Breast epithelium (tissue), 4 donors: ENCODE results near the gene TBC1D26. TPM values are rescaled to one million over a fixed set of nuclear protein-coding genes. Genes with fewer than 3 reads are reported as not detected.
"Not testable (repeated sequence)": the region's sequence is repeated elsewhere in the genome, so short reads cannot be mapped to it uniquely, and the experiment has no call there.

ENCODE experiments used
- DNase-seq, 2 donors: peaks; one replicate each; pipeline ENCODE4 v3.0.0-alpha.2; 2019; ENCODE audit warnings: low spot score in 2 of 2
- H3K27ac ChIP-seq, 2 donors: fragments of 200-600 bp; sonication (generic) in 1 of 2; one replicate each; pipeline ENCODE4 v1.5.1; 2016 to 2019; ENCODE audit warnings: mild to moderate bottlenecking in 1 of 2
- H3K27me3 ChIP-seq, 2 donors: fragments of 200-600 bp; sonication (generic) in 1 of 2; one replicate each; pipeline versions ENCODE4 v1.5.1 to v1.6.0; 2017 to 2019; ENCODE audit warnings: control low read depth in 1 of 2, mild to moderate bottlenecking in 1 of 2
- H3K36me3 ChIP-seq: fragments of 200-600 bp; one replicate; pipeline ENCODE4 v1.5.1; 2019
- H3K4me1 ChIP-seq, 2 donors: fragments of 200-600 bp; sonication (generic); one replicate each; pipeline ENCODE4 v1.5.1; 2016 to 2019; ENCODE audit warnings: control low read depth in 1 of 2
- H3K4me3 ChIP-seq, 3 donors: fragments of 200-600 bp; sonication (generic); 1 replicate in 2 of 3; 2 replicates in 1 of 3; pipeline ENCODE4 v1.5.1; 2016 to 2019; ENCODE audit warnings: mild to moderate bottlenecking in 3 of 3, moderate library complexity in 2 of 3
- H3K9me3 ChIP-seq, 2 donors: fragments of 200-600 bp; sonication (generic) in 1 of 2; one replicate each; pipeline ENCODE4 v1.5.1; 2016 to 2019; ENCODE audit warnings: control low read depth in 1 of 2
- CTCF ChIP-seq, 3 donors: fragments of 450-650 bp; IDR thresholded peaks; one replicate each; pipeline ENCODE4 v1.5.1; 2016 to 2017; ENCODE audit warnings: antibody characterized with exemption in 3 of 3, mild to moderate bottlenecking in 3 of 3, moderate library complexity in 3 of 3
- POLR2A ChIP-seq: fragments of 450-650 bp; IDR thresholded peaks from one replicate; pipeline ENCODE4 v1.6.1; 2016; ENCODE audit warnings: antibody characterized with exemption, mild to moderate bottlenecking, moderate library complexity
- POLR2AphosphoS5 ChIP-seq, 3 donors: sonication (generic); formaldehyde crosslinking; IDR thresholded peaks; one replicate each; pipeline ENCODE4 v1.6.1; 2017; ENCODE audit warnings: antibody characterized with exemption in 3 of 3
- intact Hi-C: fragments of 100-400 bp; cut with DNase I; formaldehyde crosslinking; loops from one replicate; pipeline ENCODE4 v1.15.1; 2023; ENCODE audit warnings: low total_unique reads
- total RNA-seq, 3 donors: library from RNA; depleted of rRNA; stranded (reverse); fragments of >200 nt; gene quantifications; one replicate each; pipeline ENCODE4 v1.1.0, GENCODE V29; 2016

The TBC1D26 gene
- total RNA-seq, 3 donors from 2014 or later: 0.33 to 0.44 TPM; not detected in 1

DNA sequence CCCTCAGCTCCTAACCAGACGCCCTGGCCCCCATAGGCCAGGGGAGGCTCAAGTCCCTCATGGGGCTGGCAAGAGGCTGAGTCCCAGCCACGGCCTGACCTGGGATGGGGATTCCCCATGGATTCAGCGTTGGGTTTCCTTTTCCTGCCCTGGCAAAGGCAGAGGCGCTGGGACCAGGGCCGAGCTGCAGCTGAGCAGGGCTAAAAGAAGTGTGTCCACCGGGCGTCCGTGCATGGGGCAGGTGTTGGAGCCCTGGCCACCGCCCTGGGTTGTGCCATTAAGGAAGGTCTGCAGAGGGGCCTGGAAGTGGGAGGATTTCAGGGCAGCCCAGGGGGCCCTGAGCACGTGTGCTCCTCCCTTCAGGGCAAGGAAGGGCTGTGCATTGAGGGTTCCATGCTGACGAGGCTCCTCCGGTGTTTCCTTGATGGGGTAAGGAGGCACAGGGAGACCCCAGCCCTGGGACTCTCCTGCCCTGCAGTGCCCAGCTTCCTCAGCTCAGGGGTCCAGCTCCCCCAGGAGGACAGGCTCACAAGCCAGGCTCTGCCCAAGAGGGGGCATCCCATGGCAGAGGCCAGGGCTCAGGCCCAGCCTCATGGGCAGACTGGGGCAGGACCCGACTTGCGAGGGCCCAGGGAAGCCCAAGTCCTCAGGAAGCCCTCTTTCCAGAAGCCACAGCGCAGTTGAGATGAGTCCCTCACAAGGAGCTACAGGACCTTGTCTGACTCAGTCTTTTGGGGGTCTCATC, 10.1 kb downstream of the TBC1D26 start:
- no peak for DNase-seq
- TF ChIP-seq POLR2A: no peak
- TF ChIP-seq POLR2AphosphoS5 (IDR thresholded peaks at IDR 0.05): no peak
- no peak for TF ChIP-seq CTCF (IDR thresholded peaks at IDR 0.05)
- Histone ChIP-seq H3K27me3 (no peaks in the 10 kb centered on the region), H3K27ac (no peak overlapping the region), H3K4me1 (no peaks in the 10 kb centered on the region), H3K4me3 (no peak overlapping the region), H3K9me3 (no peaks in the 10 kb centered on the region), H3K36me3 (no peaks in the 10 kb centered on the region)
- intact Hi-C loops: no loop called here

DNA sequence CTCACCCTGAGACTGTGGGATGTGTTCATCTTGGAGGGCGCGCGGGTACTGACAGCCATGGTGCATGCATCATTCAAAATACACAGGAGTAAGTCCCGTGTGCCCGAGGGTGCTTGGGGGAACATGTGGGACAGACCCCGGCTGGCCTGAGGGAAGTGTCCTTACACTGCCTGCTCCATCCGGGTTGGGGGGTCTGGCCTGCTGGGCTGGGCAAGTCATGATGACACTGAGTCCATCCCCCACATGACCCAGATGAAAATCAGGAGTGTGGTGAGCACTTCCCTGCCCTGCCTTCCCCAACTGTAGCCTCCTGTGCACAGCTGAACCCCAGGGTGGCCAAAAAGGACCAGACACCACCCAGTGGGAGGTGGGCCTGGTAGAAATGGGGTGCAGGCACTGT, 10.8 kb downstream of the TBC1D26 start:
- TF ChIP-seq POLR2A (no peak), POLR2AphosphoS5 (IDR thresholded peaks at IDR 0.05) (no peak), CTCF (IDR thresholded peaks at IDR 0.05) (no peak)
- no peak for DNase-seq
- intact Hi-C loops: no loop called here
- no peak overlapping the region for H3K4me3 ChIP-seq
- H3K9me3 ChIP-seq: no peaks in the 10 kb centered on the region
- H3K27me3 ChIP-seq: no peaks in the 10 kb centered on the region
- no peak overlapping the region for H3K27ac ChIP-seq
- H3K36me3 ChIP-seq: no peaks in the 10 kb centered on the region
- no peaks in the 10 kb centered on the region for H3K4me1 ChIP-seq

DNA sequence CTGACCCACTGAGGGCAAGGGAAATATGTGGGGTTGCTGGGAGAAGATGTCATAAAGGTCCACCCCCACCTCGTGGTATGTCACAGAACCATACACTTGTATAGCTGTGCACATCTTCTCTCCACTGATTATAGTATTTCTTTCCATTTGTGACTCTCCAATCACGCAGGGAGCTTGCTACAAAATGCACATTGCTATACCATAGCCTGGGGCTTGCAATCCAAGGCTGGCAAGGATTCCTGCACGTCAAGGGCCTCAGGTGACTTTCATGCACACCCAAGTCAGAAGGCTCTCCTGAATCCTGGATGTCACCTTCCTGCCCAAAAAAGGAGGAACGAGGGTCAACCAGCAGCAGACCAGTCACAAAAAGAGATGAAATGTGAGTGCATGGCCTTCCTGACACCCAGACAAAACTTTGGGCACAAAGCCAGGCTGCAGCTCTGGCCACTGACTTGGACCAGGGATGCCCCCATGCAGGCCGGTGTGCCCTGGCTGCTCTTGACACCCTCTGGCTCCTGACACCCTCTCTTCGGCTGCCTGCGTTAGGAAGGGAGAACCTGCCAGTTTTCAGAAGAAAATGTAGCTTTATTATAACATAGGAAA, 12.1 kb downstream of the TBC1D26 start:
- H3K36me3 ChIP-seq: no peaks in the 10 kb centered on the region
- intact Hi-C loops: no loop called here
- no peaks in the 10 kb centered on the region for H3K27me3 ChIP-seq
- TF ChIP-seq POLR2AphosphoS5 (IDR thresholded peaks at IDR 0.05) (no peak), POLR2A (no peak), CTCF (IDR thresholded peaks at IDR 0.05) (no peak)
- H3K4me3 ChIP-seq: no peak overlapping the region
- H3K27ac ChIP-seq: no peak overlapping the region
- H3K4me1 ChIP-seq: no peaks in the 10 kb centered on the region
- no peak for DNase-seq
- no peaks in the 10 kb centered on the region for H3K9me3 ChIP-seq

DNA sequence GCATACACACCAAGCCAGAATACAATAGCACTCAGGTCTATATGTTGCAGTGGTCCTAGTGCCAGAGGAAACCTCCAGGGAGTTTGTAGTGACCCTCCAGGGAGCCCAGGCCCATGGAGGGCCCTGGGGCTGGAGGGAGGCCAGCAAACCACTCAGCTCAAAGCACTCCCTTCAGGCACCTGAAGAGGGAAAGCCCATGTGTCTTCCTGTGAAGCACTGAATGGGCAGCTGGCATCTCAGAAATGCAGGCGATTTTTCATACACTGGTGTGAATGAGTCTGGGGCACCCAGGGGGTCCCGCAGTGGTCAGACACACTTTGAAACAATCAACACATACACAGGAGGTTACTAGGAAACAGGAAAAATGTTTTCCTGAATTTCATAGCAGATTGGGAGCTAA, 12.8 kb downstream of the TBC1D26 start:
- Histone ChIP-seq H3K4me3 (no peak overlapping the region), H3K36me3 (no peaks in the 10 kb centered on the region), H3K27me3 (no peaks in the 10 kb centered on the region), H3K4me1 (no peaks in the 10 kb centered on the region), H3K9me3 (no peaks in the 10 kb centered on the region), H3K27ac (no peak overlapping the region)
- DNase-seq: no peak
- intact Hi-C loops: no loop called here
- TF ChIP-seq POLR2A (no peak), CTCF (IDR thresholded peaks at IDR 0.05) (no peak), POLR2AphosphoS5 (IDR thresholded peaks at IDR 0.05) (no peak)

DNA sequence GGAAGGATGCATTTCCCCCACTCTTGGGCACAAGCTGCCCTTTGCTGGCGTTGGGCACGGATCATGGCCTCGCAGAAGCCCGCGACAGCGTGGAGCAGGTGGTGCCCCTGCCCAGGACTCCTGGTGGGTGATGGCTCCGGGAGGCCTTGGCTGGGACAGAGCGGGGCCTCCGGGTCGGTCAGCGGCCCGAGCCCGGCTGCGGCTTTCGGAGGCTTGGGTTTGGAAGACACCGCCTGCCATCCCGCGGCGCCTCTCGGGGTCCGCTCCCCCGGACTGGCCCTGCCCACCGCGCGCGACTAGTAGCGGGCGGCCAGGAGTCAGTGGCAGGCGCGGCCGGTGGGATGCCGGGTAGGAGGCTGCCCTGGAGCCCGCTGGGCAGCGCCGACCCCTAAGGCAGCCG, 17.3 kb downstream of the TBC1D26 start:
- H3K4me3 ChIP-seq, H3K36me3 ChIP-seq, H3K27ac ChIP-seq, DNase-seq, intact Hi-C loops, H3K27me3 ChIP-seq, H3K4me1 ChIP-seq, H3K9me3 ChIP-seq: not testable (repeated sequence)

DNA sequence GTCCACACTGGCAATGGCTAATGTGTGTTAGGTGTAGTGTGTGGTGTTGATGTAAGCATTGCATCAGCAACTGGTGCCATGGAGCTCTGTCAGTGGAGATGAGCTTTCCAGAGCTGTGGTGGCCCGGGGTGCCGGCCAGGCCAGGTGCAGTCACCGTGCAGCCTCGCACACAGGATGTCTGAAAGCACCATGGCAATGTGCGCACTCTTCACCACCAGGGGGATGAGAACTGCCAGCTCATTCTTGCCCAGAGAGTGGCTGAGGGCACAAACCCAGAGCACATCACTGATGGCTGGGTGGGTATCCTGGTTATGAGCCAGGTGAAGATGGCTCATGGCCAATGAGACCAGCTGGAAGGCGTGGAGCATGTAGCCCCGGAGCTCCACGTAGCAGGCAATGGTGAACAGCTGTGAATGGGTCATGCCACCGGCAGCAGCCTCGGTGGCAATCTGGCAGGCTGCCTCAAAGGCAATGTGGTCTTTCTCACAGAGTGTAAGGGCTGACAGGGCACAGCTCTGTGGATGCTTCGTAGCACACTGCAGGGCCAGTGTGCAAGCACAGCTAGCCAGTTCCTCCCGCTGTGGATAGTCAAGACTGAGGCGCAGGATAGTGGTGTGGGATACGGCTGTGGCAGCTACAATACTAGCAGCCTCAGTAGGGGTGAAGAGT, 36.9 kb downstream of the TBC1D26 start:
- H3K4me3 ChIP-seq, H3K9me3 ChIP-seq, H3K4me1 ChIP-seq, DNase-seq, H3K27me3 ChIP-seq, H3K36me3 ChIP-seq, H3K27ac ChIP-seq, intact Hi-C loops: not testable (repeated sequence)

DNA sequence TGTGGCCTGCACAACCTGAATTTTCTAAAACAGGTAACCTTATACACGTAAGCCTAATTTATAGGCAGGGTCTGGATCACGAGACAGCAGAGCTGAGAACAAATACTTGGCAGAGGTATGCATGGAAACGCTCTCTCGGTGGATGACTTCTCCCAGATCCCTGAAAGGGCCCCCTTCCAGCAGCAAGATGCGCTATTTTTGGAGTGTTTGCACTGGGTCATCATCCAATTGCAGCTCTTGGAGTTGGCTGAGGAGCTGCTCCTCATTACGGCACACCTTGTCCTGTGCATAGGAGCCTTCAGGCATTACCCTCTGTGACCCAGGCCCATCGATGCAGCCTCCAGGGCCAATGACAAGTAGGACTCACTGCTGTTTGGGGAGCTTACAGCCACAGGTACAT, 38.6 kb downstream of the TBC1D26 start:
- H3K9me3 ChIP-seq, H3K4me1 ChIP-seq, H3K36me3 ChIP-seq, DNase-seq, H3K4me3 ChIP-seq, intact Hi-C loops, H3K27me3 ChIP-seq, H3K27ac ChIP-seq: not testable (repeated sequence)
